ENCODE measurements around the gene PGP.
A peak's percentile ranks its signal among the peaks of the same experiment; 100 is the strongest.

The PGP gene

DNA sequence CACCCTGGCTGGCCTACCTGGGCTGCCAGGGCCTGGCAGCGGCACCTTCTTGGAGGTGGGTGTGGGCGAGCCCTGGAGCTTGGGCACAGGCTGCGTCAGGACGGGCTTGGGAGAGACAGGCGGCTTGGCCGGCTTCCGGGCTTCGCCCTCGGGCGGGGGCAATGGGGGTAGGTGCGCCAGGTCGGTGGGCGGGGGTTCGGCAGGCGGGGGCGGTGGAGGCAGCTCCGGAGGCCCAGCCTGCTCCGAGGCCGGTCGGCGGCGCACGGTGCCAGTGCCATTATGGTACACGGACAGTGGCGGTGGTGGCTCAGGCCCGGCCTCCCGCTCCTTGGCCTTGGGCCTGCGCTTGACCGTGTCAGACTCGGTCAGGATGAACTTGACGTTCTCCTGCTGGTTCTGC is 35.1 kb downstream of the PGP start:
- DNase-seq (ENCODE audit: low spot score) (no peak), ATAC-seq (ENCODE audit: low read depth) (no peak)
- H3K4me1 ChIP-seq (ENCODE audit: insufficient read depth, poor library complexity, severe bottlenecking) = peaks cover 5% of the 10 kb centered on the region
- H3K4me3 ChIP-seq (ENCODE audit: severe bottlenecking) = no peak overlapping the region
- peaks cover 27% of the 10 kb centered on the region for H3K36me3 ChIP-seq (ENCODE audit: low read depth)
- H3K27ac ChIP-seq (ENCODE audit: poor library complexity, severe bottlenecking) = no peak overlapping the region
- TF ChIP-seq, protein P1, sequence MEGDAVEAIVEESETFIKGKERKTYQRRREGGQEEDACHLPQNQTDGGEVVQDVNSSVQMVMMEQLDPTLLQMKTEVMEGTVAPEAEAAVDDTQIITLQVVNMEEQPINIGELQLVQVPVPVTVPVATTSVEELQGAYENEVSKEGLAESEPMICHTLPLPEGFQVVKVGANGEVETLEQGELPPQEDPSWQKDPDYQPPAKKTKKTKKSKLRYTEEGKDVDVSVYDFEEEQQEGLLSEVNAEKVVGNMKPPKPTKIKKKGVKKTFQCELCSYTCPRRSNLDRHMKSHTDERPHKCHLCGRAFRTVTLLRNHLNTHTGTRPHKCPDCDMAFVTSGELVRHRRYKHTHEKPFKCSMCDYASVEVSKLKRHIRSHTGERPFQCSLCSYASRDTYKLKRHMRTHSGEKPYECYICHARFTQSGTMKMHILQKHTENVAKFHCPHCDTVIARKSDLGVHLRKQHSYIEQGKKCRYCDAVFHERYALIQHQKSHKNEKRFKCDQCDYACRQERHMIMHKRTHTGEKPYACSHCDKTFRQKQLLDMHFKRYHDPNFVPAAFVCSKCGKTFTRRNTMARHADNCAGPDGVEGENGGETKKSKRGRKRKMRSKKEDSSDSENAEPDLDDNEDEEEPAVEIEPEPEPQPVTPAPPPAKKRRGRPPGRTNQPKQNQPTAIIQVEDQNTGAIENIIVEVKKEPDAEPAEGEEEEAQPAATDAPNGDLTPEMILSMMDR (IDR thresholded peaks at IDR 0.05; ENCODE audit: poor library complexity, severe bottlenecking) = no peak
- no peaks in the 10 kb centered on the region for H3K9me3 ChIP-seq (ENCODE audit: severe bottlenecking)
- no peaks in the 10 kb centered on the region for H3K27me3 ChIP-seq (ENCODE audit: insufficient read depth, poor library complexity, severe bottlenecking)

DNA sequence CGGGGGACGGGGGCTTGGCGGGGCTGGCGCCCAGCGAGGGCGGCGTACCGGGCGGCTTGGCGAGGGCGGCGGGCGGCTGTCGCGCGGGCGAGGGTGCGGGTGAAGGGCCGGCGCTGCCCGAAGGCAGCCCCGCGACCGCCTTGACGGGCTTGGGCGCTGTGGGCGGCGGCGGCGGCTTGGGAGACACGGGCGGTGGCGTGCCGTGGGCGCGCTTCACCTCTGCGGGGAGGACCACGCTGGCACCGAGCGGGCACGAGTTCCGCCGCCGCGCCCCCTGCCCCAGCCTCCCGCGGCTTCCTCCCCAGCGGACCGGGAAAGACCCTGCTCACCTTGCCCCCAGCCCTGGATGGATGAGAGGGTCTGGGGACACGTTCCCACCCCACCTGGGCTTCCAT is 35.5 kb downstream of the PGP start:
- Histone ChIP-seq H3K9me3 (ENCODE audit: severe bottlenecking) (no peaks in the 10 kb centered on the region), H3K27me3 (ENCODE audit: insufficient read depth, poor library complexity, severe bottlenecking) (no peaks in the 10 kb centered on the region), H3K4me3 (ENCODE audit: severe bottlenecking) (no peak overlapping the region), H3K4me1 (ENCODE audit: insufficient read depth, poor library complexity, severe bottlenecking) (peaks cover 5% of the 10 kb centered on the region), H3K36me3 (ENCODE audit: low read depth) (peaks cover 32% of the 10 kb centered on the region), H3K27ac (ENCODE audit: poor library complexity, severe bottlenecking) (no peak overlapping the region)
- DNase-seq (ENCODE audit: low spot score) = no peak
- no peak for ATAC-seq (ENCODE audit: low read depth)
- TF ChIP-seq, protein P1 (IDR thresholded peaks at IDR 0.05; ENCODE audit: poor library complexity, severe bottlenecking) = no peak

DNA sequence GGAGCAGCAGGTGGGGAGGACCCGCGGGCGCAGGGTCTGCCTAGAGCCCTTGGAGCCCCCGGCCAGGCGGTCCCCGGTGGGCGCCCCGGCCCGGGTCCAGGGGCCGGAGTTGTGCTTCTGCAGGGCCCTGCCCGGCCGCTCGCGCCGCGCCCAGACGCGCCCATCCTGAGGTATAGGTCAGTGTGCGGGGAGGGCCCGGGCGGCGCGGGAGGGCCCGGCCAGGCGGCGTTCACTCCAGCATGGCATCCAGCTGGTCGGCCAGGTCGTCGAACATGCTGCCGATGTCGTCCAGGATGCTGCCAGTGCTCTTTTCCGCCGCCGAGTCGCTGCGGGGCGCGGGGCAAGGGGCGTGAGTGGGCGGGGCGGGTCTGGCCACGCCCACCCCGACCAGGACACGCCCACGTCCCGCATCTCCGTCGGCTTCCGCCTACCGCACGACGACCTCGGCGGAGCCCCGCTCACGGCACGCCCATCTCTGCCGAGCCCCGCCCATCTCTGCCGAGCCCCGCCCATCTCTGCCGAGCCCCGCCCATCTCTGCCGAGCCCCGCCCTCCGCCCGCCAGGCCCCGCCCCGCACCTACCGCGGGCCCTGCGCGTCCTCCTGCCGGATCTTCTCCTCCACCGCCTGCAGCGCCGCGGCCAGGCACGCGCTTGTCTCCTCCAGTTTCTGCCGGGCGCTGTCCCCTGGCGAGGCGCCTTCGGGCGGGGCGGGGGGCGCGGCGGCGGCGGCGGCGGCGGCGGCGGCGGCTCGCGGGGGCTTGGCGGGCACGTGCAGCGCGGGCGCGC is 36.1 kb downstream of the PGP start:
- Histone ChIP-seq H3K4me3 (ENCODE audit: severe bottlenecking) (no peak overlapping the region), H3K9me3 (ENCODE audit: severe bottlenecking) (no peaks in the 10 kb centered on the region), H3K36me3 (ENCODE audit: low read depth) (peaks cover 35% of the 10 kb centered on the region), H3K27me3 (ENCODE audit: insufficient read depth, poor library complexity, severe bottlenecking) (no peaks in the 10 kb centered on the region), H3K4me1 (ENCODE audit: insufficient read depth, poor library complexity, severe bottlenecking) (peaks cover 5% of the 10 kb centered on the region), H3K27ac (ENCODE audit: poor library complexity, severe bottlenecking) (no peak overlapping the region)
- DNase-seq (ENCODE audit: low spot score) (no peak), ATAC-seq (ENCODE audit: low read depth) (peak; percentile 40)
- TF ChIP-seq, protein P1 (IDR thresholded peaks at IDR 0.05; ENCODE audit: poor library complexity, severe bottlenecking) = no peak

DNA sequence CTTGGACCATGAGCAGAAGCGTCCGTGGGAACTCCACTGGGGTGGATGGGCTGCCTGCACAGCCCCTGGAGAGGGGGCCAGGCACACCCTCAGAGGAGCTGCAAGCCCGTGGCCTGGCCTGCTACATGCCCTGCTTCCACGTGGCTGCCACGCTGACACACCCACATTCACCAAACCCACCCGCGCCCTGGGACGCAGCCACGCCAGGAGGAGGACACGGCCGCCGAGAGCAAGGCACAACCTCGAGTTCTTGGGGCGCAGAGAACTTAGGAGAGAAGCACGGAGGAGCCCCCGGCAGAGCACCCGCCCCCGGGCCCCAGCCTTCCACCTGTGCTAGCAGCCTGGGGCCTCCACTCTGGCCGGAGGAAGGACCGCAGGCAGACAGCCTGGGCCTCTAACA is 37.1 kb downstream of the PGP start:
- Histone ChIP-seq H3K27ac (ENCODE audit: poor library complexity, severe bottlenecking) (no peak overlapping the region), H3K4me1 (ENCODE audit: insufficient read depth, poor library complexity, severe bottlenecking) (peaks cover 5% of the 10 kb centered on the region), H3K36me3 (ENCODE audit: low read depth) (peaks cover 41% of the 10 kb centered on the region), H3K4me3 (ENCODE audit: severe bottlenecking) (no peak overlapping the region), H3K27me3 (ENCODE audit: insufficient read depth, poor library complexity, severe bottlenecking) (no peaks in the 10 kb centered on the region), H3K9me3 (ENCODE audit: severe bottlenecking) (no peaks in the 10 kb centered on the region)
- no peak for ATAC-seq (ENCODE audit: low read depth)
- TF ChIP-seq, protein P1 (IDR thresholded peaks at IDR 0.05; ENCODE audit: poor library complexity, severe bottlenecking) = no peak
- DNase-seq (ENCODE audit: low spot score) = no peak

DNA sequence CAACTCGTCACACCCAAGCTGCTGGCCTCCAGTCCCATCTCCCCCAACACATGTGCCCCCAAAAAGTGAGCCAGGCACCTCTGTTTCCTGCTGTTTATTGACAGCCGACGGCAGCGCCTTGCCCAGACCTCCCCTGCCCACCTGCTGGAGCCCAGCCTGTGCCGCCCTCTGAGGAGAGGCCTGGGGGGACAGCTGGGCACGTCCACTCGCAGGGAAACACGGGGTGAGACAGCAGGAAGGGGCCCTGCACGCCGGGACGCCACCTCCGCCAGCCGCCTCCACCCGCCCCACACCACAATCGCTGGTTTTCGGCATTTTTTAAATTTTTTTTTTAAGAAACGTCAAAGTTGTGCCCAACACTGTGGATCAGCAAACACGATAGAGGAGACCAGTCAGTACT is 37.5 kb downstream of the PGP start:
- Histone ChIP-seq H3K27me3 (ENCODE audit: insufficient read depth, poor library complexity, severe bottlenecking) (no peaks in the 10 kb centered on the region), H3K4me3 (ENCODE audit: severe bottlenecking) (no peak overlapping the region), H3K4me1 (ENCODE audit: insufficient read depth, poor library complexity, severe bottlenecking) (peaks cover 5% of the 10 kb centered on the region), H3K36me3 (ENCODE audit: low read depth) (peaks cover 42% of the 10 kb centered on the region), H3K9me3 (ENCODE audit: severe bottlenecking) (no peaks in the 10 kb centered on the region), H3K27ac (ENCODE audit: poor library complexity, severe bottlenecking) (peak overlapping the region; percentile 22)
- no peak for DNase-seq (ENCODE audit: low spot score)
- ATAC-seq (ENCODE audit: low read depth) = no peak
- TF ChIP-seq, protein P1 (IDR thresholded peaks at IDR 0.05; ENCODE audit: poor library complexity, severe bottlenecking) = no peak
